GM18907 (cell line): ENCODE measurements around the gene RFC4.
"Not testable (repeated sequence)": the region's sequence is repeated elsewhere in the genome, so short reads cannot be mapped to it uniquely, and the experiment has no call there.

Source experiments
- ATAC-seq: cut with Tn5 transposase; IDR thresholded peaks from one replicate; pipeline ENCODE4 v1.9.1; 2021; ENCODE audit warnings: mild to moderate bottlenecking, moderate library complexity; ENCODE audit not compliant: unreplicated experiment

RFC4 gene

DNA sequence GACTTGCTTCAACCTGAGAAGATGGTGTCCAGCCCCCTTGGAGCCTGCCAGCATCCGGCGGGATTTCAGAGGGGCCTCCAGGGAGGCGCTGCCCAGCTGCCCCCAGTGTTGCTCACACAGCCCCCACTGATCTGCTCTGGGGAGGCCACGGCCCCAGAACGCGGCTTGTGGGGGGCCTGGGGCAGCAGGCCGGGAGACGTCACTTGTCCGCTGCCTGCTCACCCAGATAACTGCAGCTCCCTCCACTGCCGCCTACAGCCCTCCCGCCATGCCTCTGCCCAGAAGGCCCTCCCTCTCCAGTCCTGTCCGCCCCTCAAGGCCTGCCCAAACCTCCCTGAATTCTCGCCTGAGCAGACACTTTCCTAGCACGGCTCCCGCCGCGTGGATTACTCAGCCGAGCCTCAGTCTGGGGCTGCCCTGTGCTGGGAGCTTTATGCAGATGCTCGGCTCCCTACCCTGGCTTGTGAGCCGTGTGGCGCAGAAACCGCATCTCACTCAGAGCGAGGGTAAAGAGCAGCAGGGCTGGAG is 19.1 kb upstream of the RFC4 start:
- no peak for ATAC-seq

DNA sequence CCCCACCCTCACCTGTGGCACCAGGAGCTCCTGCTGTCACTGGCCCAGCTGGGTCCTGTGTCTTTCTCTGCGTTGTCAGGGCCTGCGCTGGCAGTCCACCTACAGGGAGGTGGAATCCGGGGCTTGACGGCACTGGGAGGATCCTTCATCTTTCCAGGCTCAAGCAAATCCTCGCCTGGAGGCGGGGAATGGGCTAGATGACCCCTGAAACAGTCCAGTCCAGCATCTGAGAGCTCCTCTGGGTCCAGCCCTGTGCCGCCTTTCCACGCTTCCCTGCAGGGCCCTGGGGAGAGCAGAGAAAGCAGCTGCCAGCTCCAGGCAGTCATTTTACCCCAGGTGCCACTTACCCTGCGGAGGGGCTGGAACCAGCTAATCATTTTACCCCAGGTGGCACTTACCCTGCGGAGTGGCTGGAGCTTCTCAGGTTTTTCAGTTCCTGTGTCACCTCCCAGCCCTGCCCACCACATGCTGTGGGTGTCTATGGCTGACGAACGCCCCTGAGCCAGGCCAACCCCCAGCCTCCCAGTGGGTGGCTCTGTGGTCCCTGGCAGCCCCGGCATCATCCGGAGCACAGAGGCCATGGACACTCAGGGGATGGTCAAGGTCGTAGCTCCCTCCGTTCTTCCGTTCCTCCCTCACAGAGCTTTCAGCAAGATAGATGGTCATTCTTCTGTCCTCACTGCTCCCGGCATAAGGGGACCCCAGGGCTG is 18.3 kb upstream of the RFC4 start:
- no peak for ATAC-seq

DNA sequence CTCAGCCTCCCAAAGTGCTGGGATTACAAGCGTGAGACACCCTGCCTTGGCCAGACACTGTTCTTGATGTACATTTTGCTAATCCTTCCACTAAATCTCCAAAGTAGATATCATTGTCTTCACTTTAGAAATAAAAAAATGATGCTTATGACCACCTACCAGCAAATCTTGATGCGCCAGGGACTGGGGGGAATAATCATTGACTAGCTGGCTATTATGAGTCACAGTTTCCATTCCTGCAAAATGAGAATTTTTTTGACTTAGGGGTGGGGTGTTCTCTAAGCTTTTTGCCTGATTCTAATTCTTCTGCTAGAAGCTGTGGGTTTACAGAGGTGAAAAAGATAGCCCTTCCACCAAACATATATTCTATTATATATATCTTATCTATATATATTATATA is 17.1 kb upstream of the RFC4 start:
- ATAC-seq = no peak

DNA sequence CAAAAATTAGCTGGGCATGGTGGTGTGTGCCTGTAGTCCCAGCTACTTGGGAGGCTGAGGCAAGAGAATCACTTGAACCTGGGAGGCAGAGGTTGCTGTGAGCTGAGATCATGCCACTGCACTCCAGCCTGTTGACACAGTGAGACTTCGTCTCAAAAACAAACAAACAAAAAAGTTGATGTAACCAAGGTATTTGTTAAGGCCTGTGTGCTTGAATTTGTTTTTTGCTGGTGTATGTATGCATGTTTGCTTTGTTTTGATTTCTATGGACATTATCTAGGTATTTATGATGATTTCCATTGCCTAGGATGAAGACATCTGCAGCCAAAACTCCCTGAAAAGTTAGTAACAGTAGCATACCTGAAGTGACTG is 16.1 kb upstream of the RFC4 start:
- not testable (repeated sequence) for ATAC-seq

DNA sequence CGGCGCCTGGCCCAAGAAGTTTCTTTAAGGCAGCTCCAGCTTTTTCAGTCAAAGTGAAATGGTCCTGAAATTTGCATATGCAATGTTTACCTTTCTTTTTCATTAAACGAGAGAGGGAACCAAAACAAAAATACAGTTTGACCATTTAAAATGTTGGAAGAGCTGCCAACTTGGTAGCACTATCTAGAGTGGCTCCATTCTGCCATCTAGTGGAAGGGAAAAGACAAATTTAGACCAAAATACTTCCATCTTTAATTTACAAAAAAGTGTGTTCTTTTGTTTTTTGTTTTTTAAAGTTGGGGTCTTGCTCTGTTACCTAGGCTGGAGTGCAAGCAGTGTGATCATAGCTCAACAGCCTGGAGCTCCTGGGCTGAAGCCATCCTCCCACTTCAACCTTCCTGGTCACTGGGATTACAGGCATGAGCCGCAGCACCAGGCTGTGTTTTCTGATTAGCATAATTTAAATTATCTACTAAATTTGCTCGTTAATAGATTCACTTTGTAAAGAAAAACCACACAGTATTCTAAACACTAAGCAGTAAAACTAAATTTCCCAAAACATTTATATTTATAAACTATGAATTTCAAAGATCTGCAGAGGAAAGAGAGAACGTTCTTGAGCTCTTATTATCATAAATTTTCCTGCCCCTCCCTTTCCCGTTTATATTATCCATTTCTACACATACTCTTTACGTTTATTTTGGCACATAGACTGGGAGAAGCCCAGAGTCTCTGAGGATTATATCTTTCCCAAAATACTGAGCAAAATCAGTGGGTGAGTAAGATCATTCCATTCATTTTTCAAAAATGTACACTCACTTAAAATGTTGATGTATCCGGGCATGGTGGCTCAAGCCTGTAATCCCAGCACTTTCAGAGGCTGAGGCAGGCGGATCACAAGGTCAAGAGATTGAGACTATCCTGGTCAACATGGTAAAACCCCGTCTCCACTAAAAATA is 15.4 kb upstream of the RFC4 start:
- no peak for ATAC-seq

DNA sequence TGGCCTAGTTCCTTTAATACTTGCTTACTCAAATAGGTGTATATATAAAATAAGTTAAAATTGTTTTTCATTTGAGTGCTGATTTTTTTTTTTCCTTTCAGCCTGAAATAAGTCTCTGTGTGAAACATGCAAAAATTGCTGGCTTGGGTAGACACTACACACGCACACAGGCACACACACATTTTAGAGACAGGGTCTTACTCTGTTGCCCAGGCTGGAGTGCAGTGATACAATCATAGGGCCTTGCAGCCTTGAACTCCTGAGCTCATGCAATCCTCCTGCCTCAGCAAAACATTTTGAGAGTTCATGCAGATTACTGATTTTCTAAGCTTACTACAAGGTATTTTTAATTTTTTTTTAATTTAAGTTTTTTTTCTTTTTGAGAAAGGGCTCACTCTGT is 12.7 kb upstream of the RFC4 start:
- no peak for ATAC-seq

DNA sequence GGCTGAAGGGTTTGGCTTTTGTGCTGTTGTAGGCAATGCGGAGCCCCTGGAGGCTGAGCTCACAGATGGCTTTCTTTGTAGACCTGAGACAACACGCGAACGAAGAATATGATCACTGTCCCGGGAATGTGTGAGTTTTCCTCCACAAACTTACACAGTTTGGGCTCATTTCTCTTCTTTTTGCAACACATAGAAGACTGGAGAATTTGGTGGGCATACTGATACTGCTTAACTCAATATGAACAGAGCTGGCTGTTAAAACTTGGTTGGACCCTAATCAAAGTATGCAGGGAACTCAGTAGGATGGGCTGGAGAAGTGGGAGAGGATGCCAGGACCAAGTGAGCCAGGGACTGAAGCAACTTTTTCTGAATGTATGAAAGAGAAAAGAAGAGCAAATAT is 12.2 kb upstream of the RFC4 start:
- ATAC-seq = no peak

DNA sequence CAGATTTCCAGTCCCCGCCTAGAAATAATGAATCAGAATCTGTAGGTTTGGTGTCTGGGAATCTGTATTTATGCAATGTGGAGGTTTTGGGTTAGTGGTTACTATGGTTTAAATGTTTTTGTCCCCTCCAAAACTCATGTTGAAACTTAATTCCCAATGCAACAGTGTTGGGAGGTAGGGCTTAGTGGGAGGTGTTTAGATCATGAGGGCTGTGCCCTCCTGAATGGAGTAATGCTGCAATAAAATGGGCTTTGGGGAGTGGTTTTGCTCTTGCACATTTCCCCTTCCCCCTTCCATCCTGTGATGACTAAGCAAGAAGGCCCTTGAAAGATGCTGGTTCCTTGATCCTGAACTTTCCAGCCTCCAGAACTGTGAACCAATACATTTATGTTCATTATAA is 9.2 kb upstream of the RFC4 start:
- ATAC-seq = no peak

DNA sequence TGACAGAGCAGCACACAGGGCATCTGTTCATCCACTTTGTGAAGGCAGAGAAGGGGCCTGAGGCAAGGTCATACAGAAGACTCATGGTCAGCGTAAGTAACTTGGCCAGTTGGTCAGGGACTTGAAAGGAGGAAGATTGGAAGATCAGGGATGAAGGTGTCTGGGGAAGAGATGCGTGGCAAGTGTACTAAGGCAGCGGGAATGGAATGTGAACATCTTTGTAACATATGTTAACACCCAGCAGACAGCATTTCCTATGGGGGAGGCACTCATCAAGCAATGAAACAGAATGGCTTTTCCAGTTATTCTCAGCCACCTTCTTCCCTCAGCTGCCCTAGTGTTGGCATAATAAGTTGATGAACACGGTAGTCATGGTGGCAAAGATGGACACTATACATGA is 7.8 kb upstream of the RFC4 start:
- no peak for ATAC-seq

DNA sequence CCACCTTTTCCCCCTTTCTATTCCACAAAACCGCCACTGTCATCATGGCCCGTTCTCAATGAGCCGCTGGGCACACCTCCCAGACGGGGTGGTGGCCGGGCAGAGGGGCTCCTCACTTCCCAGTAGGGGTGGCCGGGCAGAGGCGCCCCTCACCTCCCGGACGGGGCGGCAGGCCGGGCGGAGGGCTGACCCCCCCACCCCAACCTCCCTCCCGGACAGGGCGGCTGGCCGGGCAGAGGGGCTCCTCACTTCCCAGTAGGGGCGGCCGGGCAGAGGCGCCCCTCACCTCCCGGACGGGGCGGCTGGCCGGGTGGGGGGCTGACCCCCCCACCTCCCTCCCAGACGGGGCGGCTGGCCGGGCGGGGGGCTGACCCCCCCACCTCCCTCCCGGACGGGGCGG is 5.0 kb upstream of the RFC4 start:
- ATAC-seq = not testable (repeated sequence)

DNA sequence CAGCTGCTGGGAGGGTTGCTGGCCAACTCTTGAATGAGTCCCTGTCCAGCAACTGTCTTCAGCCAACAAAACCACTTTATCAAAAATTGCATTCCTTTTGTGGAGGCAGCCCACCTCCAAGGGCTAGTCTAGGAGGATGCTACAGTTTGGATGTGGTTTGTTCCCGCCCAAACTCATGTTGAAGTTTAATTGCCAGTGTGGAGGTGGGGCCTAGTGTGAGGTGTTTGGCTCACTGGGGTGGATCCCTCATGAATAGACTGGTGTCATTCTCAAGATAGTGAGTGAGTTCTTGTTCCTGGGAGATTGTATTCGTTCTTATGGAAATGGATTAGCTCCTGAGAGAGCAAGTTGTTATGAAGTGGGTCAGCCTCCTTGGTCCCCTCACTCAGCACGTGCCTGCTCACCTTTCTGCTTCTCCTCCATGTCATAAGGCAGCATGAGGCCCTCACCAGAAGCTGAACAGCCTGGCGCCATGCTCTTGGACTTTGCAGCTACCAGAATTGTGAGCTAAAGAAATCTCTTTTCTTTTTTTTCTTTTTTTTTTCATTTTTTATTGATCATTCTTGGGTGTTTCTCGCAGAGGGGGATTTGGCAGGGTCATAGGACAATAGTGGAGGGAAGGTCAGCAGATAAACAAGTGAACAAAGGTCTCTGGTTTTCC is 4.2 kb upstream of the RFC4 start:
- no peak for ATAC-seq

DNA sequence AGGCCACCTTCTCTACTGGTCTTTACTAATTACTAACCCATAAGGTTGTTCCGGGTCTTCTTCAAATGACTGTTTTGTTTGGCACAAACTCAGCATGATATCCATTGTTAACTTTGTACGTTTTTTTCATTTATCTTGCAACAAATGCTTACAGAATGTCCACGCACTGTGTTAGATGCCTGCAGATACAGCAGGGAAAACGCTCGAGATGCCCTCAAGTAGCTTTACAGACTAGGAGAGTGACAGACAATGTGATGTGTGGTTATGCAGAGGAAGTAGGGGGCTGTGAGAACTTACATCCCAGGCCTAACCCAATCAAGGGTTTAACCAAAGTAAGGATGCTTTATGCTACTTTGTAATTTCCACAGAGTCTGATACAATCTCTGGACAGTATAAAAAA is 949 bp upstream of the RFC4 start:
- no peak for ATAC-seq

DNA sequence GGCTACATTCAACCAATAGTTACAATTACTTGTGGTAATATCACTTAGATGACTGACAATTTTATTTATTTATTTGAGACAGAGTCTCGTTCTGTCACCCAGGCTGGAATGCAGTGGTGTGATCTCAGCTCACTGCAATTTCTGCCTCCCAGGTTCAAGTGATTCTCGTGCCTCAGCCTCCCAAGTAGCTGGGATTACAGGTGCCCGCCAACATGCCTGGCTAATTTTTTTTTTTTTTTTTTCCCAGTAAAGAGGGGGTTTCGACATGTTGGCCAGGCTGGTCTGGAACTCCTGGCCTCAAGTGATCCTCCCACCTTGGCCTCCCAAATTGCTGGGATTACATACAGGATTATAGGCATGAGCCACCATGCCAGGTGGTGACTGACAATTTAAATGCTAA is 2.8 kb downstream of the RFC4 start:
- ATAC-seq = not testable (repeated sequence)

DNA sequence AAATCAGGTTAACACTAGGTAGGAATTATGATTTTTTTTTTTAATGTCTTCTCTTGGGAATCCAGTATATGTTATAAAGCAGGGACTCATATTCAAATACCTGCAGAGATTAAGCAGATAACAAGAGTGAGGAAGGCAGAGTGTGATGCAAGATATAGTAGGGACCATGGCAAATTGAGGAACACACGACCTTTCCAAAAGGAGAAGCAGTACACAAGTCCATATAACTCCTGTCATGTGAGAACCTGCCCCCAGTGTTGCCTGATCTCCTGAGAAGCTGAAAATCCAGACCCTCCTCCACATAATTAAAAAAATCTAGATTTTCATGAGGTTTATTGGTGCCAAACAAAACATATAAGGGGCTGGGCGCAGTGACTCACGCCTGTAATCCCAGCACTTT is 3.6 kb downstream of the RFC4 start:
- no peak for ATAC-seq

DNA sequence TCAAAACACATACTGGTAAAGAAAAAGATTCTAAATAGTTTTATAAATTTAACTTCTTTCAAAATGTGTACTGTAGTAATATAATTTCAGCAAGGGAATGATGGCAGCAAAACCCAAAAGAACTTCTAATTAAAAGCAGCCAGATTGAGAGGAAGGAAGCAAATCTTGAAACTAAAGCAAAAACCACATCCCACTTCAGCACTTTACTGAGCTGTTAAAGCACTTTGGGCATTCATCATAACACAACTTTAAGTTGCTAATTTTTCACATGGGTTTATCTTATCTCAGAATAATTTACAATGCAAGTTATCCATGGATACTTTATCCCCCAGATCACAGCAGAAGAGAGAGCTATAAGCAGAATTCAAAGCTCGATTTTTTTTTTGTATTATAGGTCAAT is 6.0 kb downstream of the RFC4 start:
- ATAC-seq = no peak

DNA sequence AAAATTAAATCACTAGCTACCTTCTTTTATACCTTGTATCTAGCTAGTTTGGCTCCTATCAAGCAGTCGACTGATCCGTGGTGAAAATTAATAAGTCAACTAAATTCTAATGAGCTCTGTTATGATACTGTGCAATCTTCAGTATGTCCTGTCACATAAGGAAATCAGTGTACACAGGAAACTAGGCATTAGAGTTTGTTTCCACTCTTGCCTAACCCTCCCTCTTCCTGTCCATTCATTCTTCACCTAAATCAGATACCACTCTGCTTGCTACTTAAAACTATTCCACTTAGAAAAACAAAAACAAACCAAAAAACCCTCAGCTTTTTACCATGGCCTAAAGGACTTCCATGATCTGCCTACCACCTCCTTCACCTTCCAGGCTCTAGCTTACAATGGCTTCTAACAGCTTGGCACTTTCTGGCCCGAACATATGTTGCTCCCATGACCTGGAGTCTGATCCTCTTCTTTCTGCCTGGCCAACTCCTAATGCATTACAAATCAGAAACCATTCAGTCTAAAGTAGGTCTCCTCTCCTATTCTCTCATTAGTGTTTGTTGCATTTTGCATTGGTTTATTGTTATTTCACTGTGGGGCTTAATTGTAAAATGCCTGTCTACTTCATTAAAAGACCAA is 7.9 kb downstream of the RFC4 start:
- ATAC-seq = no peak

DNA sequence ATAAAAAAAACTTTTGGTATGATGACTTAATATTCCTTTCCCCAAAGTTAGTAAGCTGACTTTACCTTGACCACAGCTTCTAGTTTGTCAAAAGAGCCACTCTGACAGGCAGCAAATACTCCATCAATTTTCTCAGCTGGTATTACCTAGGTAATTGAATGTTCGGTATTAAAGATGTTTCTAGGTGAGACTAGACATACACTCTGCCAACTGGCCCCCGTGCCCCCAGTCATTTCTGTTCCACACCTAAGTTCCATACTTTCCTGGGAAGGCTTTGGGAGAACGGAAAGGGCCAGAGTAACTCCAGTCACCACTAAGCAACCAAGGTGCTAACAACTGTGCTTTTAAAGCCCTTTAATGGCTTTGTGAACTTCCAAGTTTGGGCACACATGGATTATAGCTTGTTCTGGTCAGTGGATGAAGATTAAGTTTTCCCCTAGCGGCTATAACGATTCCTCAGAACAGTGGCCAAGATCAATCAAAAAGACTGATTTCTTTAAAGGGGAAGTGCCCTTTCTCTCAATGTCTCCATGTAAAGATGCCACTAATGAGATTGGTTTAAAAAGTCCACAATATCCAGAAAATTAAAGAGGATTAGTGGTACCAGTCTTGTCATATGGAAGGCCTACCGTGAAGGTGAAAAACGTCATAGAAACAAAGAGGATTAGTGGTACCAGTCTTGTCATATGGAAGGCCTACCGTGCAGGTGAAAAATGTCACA is 15.9 kb downstream of the RFC4 start:
- ATAC-seq = no peak

DNA sequence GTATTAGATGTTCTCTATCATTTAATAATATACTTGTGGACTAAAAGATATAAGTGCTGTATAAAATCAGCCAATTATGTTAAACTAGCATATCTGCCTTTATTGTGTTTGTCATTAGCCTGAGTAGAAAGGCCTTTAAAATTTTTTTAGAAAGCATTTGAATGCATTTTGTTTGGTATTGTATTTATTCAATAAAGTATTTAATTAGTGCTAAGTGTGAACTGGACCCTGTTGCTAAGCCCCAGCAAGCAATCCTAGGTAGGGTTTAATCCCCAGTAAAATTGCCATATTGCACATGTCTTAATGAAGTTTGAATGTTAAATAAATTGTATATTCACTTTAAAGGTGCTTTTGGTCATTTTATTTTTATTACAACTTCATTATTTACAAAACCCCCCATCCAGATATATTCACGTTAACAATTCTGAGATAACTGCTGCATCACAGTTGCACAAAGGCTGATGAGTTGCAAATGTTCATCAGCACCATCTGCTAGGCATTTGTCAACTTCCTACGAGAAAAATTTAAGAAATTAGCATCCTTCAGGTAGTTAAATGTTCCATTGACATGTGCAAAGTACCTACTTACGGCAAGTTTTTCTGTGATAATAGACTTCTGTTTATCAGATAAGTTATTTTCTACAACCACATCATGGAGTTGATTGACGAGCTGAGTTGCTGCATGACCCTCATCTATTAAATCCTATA is 16.6 kb downstream of the RFC4 start:
- ATAC-seq = no peak

DNA sequence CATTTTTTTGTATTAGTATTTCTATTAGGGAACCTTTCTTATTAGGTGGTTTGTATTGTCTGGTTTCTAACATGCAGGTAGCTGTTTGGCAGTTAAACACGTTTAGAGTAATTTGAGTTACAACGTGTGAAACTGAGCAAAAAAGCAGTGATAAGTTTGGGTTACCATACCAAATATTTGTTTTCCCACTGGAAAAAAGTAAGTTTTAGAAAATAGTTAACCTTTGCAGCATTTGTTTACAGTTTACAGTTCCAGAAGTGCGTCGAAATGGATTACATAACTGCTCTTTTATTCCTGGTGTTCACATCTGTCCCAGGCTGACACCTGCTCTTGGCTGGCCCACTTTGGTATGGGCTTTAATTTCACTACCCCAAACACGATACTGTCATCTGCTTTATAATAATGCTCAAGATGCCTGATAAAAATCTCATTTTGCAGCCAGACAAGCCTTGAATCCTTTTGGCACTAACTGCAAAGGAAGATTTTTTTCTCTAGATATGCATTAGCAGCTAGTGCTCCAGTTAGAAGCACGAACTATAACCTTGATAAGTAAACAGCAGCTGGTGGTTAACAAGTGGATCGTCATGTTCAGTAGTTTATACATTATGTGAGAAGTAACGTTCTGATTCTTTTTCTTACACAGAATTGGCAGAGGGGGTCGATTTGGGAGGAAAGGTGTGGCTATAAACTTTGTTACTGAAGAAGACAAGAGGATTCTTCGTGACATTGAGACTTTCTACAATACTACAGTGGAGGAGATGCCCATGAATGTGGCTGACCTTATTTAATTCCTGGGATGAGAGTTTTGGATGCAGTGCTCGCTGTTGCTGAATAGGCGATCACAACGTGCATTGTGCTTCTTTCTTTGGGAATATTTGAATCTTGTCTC is 17.6 kb downstream of the RFC4 start:
- no peak for ATAC-seq
